HepG2 (cell line): ENCODE measurements around the gene ZNF414. TPM values are rescaled to one million over a fixed set of nuclear protein-coding genes. Genes with fewer than 3 reads are reported as not detected.

Experiments used
- ELF1 ChIP-seq: sonication (generic); formaldehyde crosslinking; IDR thresholded peaks from 2 replicates; pipeline ENCODE4 v1.4.0; 2020; ENCODE audit warnings: missing genetic modification reagents
- GFI1 ChIP-seq: sonication (generic); formaldehyde crosslinking; IDR thresholded peaks from 2 replicates; pipeline ENCODE4 v1.5.0; 2020; ENCODE audit warnings: missing genetic modification reagents, mild to moderate bottlenecking, borderline replicate concordance
- KAT8 ChIP-seq: IDR thresholded peaks from 2 replicates; pipeline ENCODE4 v1.6.1; 2016; ENCODE audit warnings: missing genetic modification reagents, missing compliant biosample characterization
- POLR2A ChIP-seq, 2 experiments: IDR thresholded peaks; 2 replicates each; pipeline ENCODE4 v1.6.1; 2011; ENCODE audit warnings: low read depth in 2 of 2, low read length in 2 of 2, mild to moderate bottlenecking in 1 of 2, moderate library complexity in 1 of 2; ENCODE audit not compliant: insufficient read depth in 1 of 2
- POLR2G ChIP-seq: fragments of 200-400 bp; formaldehyde crosslinking; IDR thresholded peaks from 2 replicates; pipeline ENCODE4 v1.6.1; 2018; ENCODE audit warnings: mild to moderate bottlenecking, low read depth, low read length, moderate library complexity
- RBFOX2 ChIP-seq: fragments of 200-400 bp; formaldehyde crosslinking; IDR thresholded peaks from 2 replicates; pipeline ENCODE4 v1.6.1; 2017; ENCODE audit warnings: low read depth, mild to moderate bottlenecking, low read length
- SALL1 ChIP-seq: sonication (generic); formaldehyde crosslinking; IDR thresholded peaks from 2 replicates; pipeline ENCODE4 v1.8.0; 2022; ENCODE audit warnings: mild to moderate bottlenecking, missing genetic modification reagents
- SP5 ChIP-seq: IDR thresholded peaks from 2 replicates; pipeline ENCODE4 v1.6.1; 2016; ENCODE audit warnings: low read depth, borderline replicate concordance
- TARDBP ChIP-seq: sonication (generic); formaldehyde crosslinking; IDR thresholded peaks from 2 replicates; pipeline ENCODE4 v1.8.0; 2022; ENCODE audit warnings: mild to moderate bottlenecking, missing genetic modification reagents
- XRCC5 ChIP-seq: fragments of 200-400 bp; formaldehyde crosslinking; optimal IDR thresholded peaks from 2 replicates; pipeline ENCODE3; 2017; ENCODE audit warnings: mild to moderate bottlenecking, low read length
- ZBTB7B ChIP-seq: sonication (generic); formaldehyde crosslinking; IDR thresholded peaks from 2 replicates; pipeline ENCODE4 v1.4.0; 2020; ENCODE audit warnings: missing genetic modification reagents
- ZC3H13 ChIP-seq: sonication (generic); formaldehyde crosslinking; IDR thresholded peaks from 2 replicates; pipeline ENCODE4 v1.8.1; 2023; ENCODE audit warnings: mild to moderate bottlenecking, missing genetic modification reagents, moderate library complexity
- ZNF121 ChIP-seq: sonication (generic); formaldehyde crosslinking; IDR thresholded peaks from 2 replicates; pipeline ENCODE4 v1.5.0; 2020; ENCODE audit warnings: mild to moderate bottlenecking, missing genetic modification reagents
- ZNF124 ChIP-seq: sonication (generic); formaldehyde crosslinking; IDR thresholded peaks from 2 replicates; pipeline ENCODE4 v1.4.0; 2020; ENCODE audit warnings: missing genetic modification reagents
- polyA plus RNA-seq, 8 experiments: library from polyadenylated mRNA; depleted of rRNA in 3 of 8; stranded (reverse) in 7 of 8; unstranded in 1 of 8; fragments of >200 nt; fragmentation: Illumina TruSeq in 4 of 8; extraction: Trizol in 4 of 8; gene quantifications; 2 replicates each; pipeline versions ENCODE4 v1.2.1 to v1.2.3, GENCODE V29; 2011 to 2016; ENCODE audit warnings: low read depth in 4 of 8, missing spikeins in 1 of 8, mixed read lengths in 1 of 8; ENCODE audit not compliant: insufficient read depth in 1 of 8
- total RNA-seq, 5 experiments: library from RNA; depleted of rRNA; stranded (reverse); fragments of >200 nt; fragmentation: Illumina TruSeq; extraction: Trizol; gene quantifications; 2 replicates each; pipeline ENCODE4 v1.2.3, GENCODE V29; 2016; ENCODE audit warnings: low read depth in 1 of 5
- TF ChIP-seq, protein P1 (sequence below): IDR thresholded peaks from 2 replicates; pipeline ENCODE4 v1.6.1; 2016; ENCODE audit warnings: low read depth, missing genetic modification reagents, missing compliant biosample characterization
- TF ChIP-seq, protein P2 (sequence below): sonication (generic); formaldehyde crosslinking; IDR thresholded peaks from 2 replicates; pipeline ENCODE4 v1.8.0; 2022; ENCODE audit warnings: missing genetic modification reagents, mild to moderate bottlenecking, inconsistent platforms, borderline replicate concordance
- TF ChIP-seq, protein P3 (sequence below): IDR thresholded peaks from 2 replicates; pipeline ENCODE4 v1.6.1; 2016; ENCODE audit warnings: control low read depth
- TF ChIP-seq, protein P4 (sequence below): sonication (generic); formaldehyde crosslinking; IDR thresholded peaks from 2 replicates; pipeline ENCODE4 v1.9.0; 2021; ENCODE audit warnings: missing genetic modification reagents, borderline replicate concordance
- TF ChIP-seq, protein P5 (sequence below): sonication (generic); formaldehyde crosslinking; IDR thresholded peaks from 2 replicates; pipeline ENCODE4 v1.4.0; 2020; ENCODE audit warnings: missing genetic modification reagents; ENCODE audit errors: not compliant biosample characterization

ZNF414 gene
- total and polyA plus RNA-seq, 2 of the 13 experiments (the other 11 are each of a cell fraction or from before 2014, with no cell fraction given), result 2.5 to 4.0 TPM

DNA sequence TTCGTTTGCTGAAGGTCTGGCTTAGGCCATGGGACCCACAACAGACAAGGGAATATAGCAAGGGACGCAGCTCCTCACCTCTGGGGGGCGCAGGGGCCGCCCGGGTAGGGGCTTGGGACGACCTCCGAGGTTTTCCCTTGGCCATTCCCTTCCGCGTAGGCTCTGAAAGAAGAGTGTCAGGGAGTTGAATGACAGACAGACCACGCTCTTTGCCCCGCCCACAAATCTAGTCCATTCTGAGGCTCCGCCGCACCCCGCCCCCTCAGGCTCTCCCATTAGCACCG, 11.4 kb upstream of the ZNF414 start (continued):
- TF ChIP-seq, protein P1, sequence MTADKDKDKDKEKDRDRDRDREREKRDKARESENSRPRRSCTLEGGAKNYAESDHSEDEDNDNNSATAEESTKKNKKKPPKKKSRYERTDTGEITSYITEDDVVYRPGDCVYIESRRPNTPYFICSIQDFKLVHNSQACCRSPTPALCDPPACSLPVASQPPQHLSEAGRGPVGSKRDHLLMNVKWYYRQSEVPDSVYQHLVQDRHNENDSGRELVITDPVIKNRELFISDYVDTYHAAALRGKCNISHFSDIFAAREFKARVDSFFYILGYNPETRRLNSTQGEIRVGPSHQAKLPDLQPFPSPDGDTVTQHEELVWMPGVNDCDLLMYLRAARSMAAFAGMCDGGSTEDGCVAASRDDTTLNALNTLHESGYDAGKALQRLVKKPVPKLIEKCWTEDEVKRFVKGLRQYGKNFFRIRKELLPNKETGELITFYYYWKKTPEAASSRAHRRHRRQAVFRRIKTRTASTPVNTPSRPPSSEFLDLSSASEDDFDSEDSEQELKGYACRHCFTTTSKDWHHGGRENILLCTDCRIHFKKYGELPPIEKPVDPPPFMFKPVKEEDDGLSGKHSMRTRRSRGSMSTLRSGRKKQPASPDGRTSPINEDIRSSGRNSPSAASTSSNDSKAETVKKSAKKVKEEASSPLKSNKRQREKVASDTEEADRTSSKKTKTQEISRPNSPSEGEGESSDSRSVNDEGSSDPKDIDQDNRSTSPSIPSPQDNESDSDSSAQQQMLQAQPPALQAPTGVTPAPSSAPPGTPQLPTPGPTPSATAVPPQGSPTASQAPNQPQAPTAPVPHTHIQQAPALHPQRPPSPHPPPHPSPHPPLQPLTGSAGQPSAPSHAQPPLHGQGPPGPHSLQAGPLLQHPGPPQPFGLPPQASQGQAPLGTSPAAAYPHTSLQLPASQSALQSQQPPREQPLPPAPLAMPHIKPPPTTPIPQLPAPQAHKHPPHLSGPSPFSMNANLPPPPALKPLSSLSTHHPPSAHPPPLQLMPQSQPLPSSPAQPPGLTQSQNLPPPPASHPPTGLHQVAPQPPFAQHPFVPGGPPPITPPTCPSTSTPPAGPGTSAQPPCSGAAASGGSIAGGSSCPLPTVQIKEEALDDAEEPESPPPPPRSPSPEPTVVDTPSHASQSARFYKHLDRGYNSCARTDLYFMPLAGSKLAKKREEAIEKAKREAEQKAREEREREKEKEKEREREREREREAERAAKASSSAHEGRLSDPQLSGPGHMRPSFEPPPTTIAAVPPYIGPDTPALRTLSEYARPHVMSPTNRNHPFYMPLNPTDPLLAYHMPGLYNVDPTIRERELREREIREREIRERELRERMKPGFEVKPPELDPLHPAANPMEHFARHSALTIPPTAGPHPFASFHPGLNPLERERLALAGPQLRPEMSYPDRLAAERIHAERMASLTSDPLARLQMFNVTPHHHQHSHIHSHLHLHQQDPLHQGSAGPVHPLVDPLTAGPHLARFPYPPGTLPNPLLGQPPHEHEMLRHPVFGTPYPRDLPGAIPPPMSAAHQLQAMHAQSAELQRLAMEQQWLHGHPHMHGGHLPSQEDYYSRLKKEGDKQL, result 0 out of 2 replicates have a peak, but pooled peaks have one; percentile 8
- TF ChIP-seq, protein P2, sequence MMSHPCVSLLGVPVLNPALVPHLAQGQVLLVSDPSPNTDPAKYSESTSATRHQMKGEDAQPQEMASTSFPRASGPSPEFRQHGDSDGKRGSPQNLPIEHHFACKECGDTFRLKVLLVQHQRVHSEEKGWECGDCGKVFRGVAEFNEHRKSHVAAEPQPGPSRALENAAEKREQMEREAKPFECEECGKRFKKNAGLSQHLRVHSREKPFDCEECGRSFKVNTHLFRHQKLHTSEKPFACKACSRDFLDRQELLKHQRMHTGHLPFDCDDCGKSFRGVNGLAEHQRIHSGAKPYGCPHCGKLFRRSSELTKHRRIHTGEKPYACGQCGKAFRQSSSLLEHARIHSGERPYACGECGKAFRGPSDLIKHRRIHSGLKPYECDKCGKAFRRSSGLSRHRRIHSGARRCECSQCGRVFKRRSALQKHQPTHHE, result no peak
- TF ChIP-seq ZBTB7B (peak; percentile 88), SP5 (CRISPR knock-in tag) (peak; percentile 66; the same call in 1 of the 2 replicates), POLR2A (IDR thresholded peaks at IDR 0.05; ENCODE audit: insufficient read depth in 1 of 2, low read depth in 2 of 2, low read length in 2 of 2) (peak in 1 of 2 experiments; percentile 67; a peak in 2 of 4 replicates), KAT8 (peak; percentile 67), XRCC5 (peak; percentile 65), ZNF121 (CRISPR knock-in tag) (0 out of 2 replicates have a peak, but pooled peaks have one; percentile 14), TARDBP (peak; percentile 27; the same call in 1 of the 2 replicates), ZNF124 (0 out of 2 replicates have a peak, but pooled peaks have one; percentile 16), GFI1 (CRISPR knock-in tag) (peak; percentile 17; the same call in 1 of the 2 replicates), ZC3H13 (no peak), POLR2G (peak; percentile 44; the same call in 1 of the 2 replicates), SALL1 (CRISPR knock-in tag) (0 out of 2 replicates have a peak, but pooled peaks have one; percentile 17), RBFOX2 (peak; percentile 41; the same call in 1 of the 2 replicates), ELF1 (CRISPR knock-in tag) (peak; percentile 44; the same call in 1 of the 2 replicates)
- TF ChIP-seq, protein P3, sequence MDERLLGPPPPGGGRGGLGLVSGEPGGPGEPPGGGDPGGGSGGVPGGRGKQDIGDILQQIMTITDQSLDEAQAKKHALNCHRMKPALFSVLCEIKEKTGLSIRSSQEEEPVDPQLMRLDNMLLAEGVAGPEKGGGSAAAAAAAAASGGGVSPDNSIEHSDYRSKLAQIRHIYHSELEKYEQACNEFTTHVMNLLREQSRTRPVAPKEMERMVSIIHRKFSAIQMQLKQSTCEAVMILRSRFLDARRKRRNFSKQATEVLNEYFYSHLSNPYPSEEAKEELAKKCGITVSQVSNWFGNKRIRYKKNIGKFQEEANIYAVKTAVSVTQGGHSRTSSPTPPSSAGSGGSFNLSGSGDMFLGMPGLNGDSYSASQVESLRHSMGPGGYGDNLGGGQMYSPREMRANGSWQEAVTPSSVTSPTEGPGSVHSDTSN, result peak; percentile 81
- TF ChIP-seq, protein P4, sequence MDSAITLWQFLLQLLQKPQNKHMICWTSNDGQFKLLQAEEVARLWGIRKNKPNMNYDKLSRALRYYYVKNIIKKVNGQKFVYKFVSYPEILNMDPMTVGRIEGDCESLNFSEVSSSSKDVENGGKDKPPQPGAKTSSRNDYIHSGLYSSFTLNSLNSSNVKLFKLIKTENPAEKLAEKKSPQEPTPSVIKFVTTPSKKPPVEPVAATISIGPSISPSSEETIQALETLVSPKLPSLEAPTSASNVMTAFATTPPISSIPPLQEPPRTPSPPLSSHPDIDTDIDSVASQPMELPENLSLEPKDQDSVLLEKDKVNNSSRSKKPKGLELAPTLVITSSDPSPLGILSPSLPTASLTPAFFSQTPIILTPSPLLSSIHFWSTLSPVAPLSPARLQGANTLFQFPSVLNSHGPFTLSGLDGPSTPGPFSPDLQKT, result no peak
- TF ChIP-seq, protein P5, sequence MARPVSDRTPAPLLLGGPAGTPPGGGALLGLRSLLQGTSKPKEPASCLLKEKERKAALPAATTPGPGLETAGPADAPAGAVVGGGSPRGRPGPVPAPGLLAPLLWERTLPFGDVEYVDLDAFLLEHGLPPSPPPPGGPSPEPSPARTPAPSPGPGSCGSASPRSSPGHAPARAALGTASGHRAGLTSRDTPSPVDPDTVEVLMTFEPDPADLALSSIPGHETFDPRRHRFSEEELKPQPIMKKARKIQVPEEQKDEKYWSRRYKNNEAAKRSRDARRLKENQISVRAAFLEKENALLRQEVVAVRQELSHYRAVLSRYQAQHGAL (CRISPR knock-in tag), result no peak
